ENCODE data around the gene RAD9B. TPM values are rescaled to one million over a fixed set of nuclear protein-coding genes. Genes with fewer than 3 reads are reported as not detected.

The RAD9B gene
- total and polyA plus RNA-seq, 2 donors from 2014 or later, result 0.17 to 1.0 TPM

DNA sequence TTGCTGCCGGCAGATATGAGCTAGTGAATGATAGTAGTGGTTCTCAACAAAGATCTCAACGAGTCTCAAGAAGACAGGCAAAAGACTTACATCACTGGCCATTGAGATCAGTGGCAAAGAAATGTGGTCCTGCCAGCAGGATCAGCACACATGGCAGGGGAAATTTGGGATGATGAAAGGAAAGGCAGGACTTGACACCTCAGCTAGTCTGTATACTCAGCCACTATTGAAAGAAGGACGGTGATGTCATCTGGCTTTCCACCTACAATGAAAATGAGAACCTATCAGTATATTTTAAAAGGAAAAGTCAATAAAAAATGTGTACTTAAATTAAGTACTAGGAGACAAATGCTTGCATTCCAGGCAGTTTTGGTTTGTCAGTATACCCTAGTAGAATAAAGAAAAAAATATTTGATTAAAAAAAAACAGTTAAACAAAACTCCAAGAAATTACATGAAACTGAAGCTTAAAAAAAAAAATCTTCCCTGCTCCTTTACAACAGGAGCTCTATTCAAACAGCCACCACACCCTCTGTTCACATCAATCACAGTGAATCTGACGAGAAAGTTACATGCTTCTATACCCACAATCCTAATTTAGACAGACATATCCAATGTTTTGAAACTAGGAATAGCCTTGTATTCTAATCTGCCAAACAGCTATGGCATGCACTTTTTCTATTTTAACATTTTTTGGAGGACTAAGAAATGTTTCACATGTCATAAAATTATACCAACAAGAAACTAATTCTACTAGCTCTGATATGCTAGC lies 34.9 kb downstream of the RAD9B start:
- Histone ChIP-seq H3K27ac (ENCODE audit: low read depth in 2 of 2, low read length in 2 of 2) (peak overlapping the region; percentile 56 to 95), H3K27me3 (ENCODE audit: control insufficient read depth, insufficient read depth, low read length) (no peaks in the 10 kb centered on the region), H3K4me1 (ENCODE audit: control insufficient read depth in 2 of 3, insufficient read depth in 2 of 3, low read depth in 1 of 3, low read length in 3 of 3) (peaks cover 0 to 26% (median 9%) of the 10 kb centered on the region in 3 donors), H3K9ac (ENCODE audit: low read length in 3 of 3) (peak overlapping the region in 1 of 3 donors; percentile 64), H3K9me3 (ENCODE audit: control insufficient read depth in 2 of 3, insufficient read depth in 1 of 3, low read length in 3 of 3) (no peaks in the 10 kb centered on the region), H3K36me3 (ENCODE audit: control insufficient read depth in 2 of 3, insufficient read depth in 3 of 3, low read length in 3 of 3) (peaks cover 3 to 32% (median 15%) of the 10 kb centered on the region in 3 donors), H3K4me3 (ENCODE audit: low read length in 3 of 3) (peak overlapping the region in 1 of 3 donors; percentile 3)
- DNase-seq (no peak), FAIRE-seq (no peak)
- TF ChIP-seq, protein P1, sequence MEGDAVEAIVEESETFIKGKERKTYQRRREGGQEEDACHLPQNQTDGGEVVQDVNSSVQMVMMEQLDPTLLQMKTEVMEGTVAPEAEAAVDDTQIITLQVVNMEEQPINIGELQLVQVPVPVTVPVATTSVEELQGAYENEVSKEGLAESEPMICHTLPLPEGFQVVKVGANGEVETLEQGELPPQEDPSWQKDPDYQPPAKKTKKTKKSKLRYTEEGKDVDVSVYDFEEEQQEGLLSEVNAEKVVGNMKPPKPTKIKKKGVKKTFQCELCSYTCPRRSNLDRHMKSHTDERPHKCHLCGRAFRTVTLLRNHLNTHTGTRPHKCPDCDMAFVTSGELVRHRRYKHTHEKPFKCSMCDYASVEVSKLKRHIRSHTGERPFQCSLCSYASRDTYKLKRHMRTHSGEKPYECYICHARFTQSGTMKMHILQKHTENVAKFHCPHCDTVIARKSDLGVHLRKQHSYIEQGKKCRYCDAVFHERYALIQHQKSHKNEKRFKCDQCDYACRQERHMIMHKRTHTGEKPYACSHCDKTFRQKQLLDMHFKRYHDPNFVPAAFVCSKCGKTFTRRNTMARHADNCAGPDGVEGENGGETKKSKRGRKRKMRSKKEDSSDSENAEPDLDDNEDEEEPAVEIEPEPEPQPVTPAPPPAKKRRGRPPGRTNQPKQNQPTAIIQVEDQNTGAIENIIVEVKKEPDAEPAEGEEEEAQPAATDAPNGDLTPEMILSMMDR (IDR thresholded peaks at IDR 0.05; ENCODE audit: borderline replicate concordance, extremely low read depth, insufficient read depth), result no peak
- intact Hi-C loops (cut with DNase I), result no loop called here

DNA sequence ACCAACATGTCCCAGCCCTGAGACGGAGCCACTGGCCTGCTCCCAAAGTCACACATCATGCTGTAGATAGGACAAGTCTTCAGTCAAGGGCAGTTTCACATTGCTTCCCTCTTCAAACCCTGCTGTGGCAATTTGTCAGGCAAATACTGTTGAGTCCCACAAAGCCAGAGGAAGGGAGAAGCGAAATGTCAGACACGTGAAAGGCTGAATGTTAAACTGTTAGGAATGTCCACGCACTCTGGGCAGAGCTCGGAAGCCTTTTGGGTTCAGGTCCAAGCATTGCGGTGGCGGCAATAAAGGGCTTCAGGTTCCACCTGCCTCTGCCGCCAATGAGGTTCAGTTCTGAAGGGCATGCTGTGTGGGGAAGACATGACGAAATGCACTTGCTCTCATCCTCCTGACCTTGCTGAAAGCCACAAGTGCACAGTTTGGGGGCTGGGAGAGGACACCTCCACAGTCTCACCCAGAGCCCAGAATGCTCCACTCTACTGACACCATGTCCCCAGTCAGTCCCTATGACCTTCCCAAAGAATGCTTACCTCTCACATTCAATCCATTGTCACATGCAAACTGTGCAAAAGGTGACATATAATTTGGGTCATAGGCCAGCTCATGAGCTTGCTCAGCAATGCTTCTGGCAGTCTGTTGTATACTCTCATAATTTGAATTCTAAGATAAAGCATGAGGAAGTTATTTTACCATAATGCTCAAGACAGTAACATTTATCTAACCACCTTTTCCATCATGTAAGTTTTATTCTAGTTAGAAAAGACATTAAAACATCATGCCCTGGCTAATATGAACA lies 35.7 kb downstream of the RAD9B start:
- Histone ChIP-seq H3K9ac (ENCODE audit: low read length in 3 of 3) (peak overlapping the region in 1 of 3 donors; percentile 64), H3K27ac (ENCODE audit: low read depth in 2 of 2, low read length in 2 of 2) (peak overlapping the region; percentile 56 to 95), H3K36me3 (ENCODE audit: control insufficient read depth in 2 of 3, insufficient read depth in 3 of 3, low read length in 3 of 3) (peaks cover 3 to 32% (median 12%) of the 10 kb centered on the region in 3 donors), H3K9me3 (ENCODE audit: control insufficient read depth in 2 of 3, insufficient read depth in 1 of 3, low read length in 3 of 3) (no peaks in the 10 kb centered on the region), H3K4me3 (ENCODE audit: low read length in 3 of 3) (peak overlapping the region in 1 of 3 donors; percentile 3), H3K27me3 (ENCODE audit: control insufficient read depth, insufficient read depth, low read length) (no peaks in the 10 kb centered on the region), H3K4me1 (ENCODE audit: control insufficient read depth in 2 of 3, insufficient read depth in 2 of 3, low read depth in 1 of 3, low read length in 3 of 3) (peaks cover 0 to 20% (median 9%) of the 10 kb centered on the region in 3 donors)
- DNase-seq (peak in 1 of 5 donors; percentile 86), FAIRE-seq (no peak)
- TF ChIP-seq, protein P1 (IDR thresholded peaks at IDR 0.05; ENCODE audit: borderline replicate concordance, extremely low read depth, insufficient read depth), result no peak
- intact Hi-C loops (cut with DNase I), result no loop called here

DNA sequence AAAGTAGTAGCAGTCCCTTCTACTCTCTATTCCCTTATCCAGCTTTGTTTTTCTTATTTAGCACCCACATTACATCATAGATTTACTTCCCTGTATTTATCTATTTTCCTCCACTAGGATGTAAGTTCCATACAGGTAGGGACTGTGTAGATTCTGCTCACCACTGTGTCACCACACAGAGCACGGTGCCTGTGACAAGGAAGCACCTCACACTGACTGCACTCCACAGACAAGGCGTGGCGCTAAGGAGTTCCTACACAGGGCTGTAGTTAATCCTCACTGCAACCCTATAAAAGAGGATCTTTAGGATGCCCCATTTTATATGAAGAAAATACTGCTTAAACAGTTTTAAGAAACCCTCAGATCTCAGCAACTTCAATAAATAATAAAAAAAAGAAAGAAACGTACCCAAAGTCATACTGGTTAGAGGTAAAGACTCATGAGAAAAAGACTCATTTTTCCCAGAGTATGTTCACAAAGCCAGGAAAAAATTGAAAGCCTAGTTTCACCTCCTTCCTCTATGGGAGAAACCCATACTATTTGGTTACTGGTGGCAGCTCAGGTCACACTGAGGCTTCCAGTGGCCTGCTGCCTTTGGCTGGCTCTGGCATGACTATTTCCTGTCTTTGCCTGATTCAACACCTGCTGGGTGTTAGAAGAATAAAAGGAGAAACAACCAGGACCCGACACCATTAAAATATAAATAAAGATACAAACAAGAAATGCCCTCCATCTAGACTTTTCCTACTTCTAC lies 36.9 kb downstream of the RAD9B start:
- H3K4me3 ChIP-seq (ENCODE audit: low read length in 3 of 3), result no peak overlapping the region
- H3K27ac ChIP-seq (ENCODE audit: low read depth in 2 of 2, low read length in 2 of 2), result peak overlapping the region; percentile 20 to 95
- no peak overlapping the region for H3K9ac ChIP-seq (ENCODE audit: low read length in 3 of 3)
- intact Hi-C loops (cut with DNase I), result no loop called here
- FAIRE-seq, result no peak
- TF ChIP-seq, protein P1 (IDR thresholded peaks at IDR 0.05; ENCODE audit: borderline replicate concordance, extremely low read depth, insufficient read depth), result no peak
- H3K27me3 ChIP-seq (ENCODE audit: control insufficient read depth, insufficient read depth, low read length), result no peaks in the 10 kb centered on the region
- H3K36me3 ChIP-seq (ENCODE audit: control insufficient read depth in 2 of 3, insufficient read depth in 3 of 3, low read length in 3 of 3), result peaks cover 3 to 32% (median 12%) of the 10 kb centered on the region in 3 donors
- H3K4me1 ChIP-seq (ENCODE audit: control insufficient read depth in 2 of 3, insufficient read depth in 2 of 3, low read depth in 1 of 3, low read length in 3 of 3), result peaks cover 2 to 31% (median 21%) of the 10 kb centered on the region in 3 donors
- no peaks in the 10 kb centered on the region for H3K9me3 ChIP-seq (ENCODE audit: control insufficient read depth in 2 of 3, insufficient read depth in 1 of 3, low read length in 3 of 3)
- DNase-seq, result no peak

Data from kidney (tissue), 14 donors.